Tibial nerve (tissue), 4 donors: ENCODE results near the gene ABCB9. TPM values are rescaled to one million over a fixed set of nuclear protein-coding genes. Genes with fewer than 3 reads are reported as not detected.

Experiments used
- DNase-seq, 2 donors: peaks; one replicate each; pipeline ENCODE4 v3.0.0-alpha.2; 2019; ENCODE audit warnings: low spot score in 2 of 2
- H3K27ac ChIP-seq, 4 donors: fragments of 200-600 bp; sonication (generic) in 3 of 4; one replicate each; pipeline ENCODE4 v1.5.1; 2017 to 2019; ENCODE audit warnings: mild to moderate bottlenecking in 1 of 4
- H3K27me3 ChIP-seq, 2 donors: fragments of 200-600 bp; sonication (generic) in 1 of 2; one replicate each; pipeline versions ENCODE4 v1.5.1 to v1.6.0; 2017 to 2019
- H3K36me3 ChIP-seq, 3 donors: fragments of 200-600 bp; sonication (generic); one replicate each; pipeline ENCODE4 v1.5.1; 2018 to 2019
- H3K4me1 ChIP-seq, 4 donors: fragments of 200-600 bp; sonication (generic) in 3 of 4; one replicate each; pipeline ENCODE4 v1.5.1; 2017 to 2019
- H3K4me3 ChIP-seq, 4 donors: fragments of 200-600 bp; sonication (generic) in 3 of 4; one replicate each; pipeline ENCODE4 v1.5.1; 2017 to 2019; ENCODE audit warnings: mild to moderate bottlenecking in 1 of 4, moderate library complexity in 1 of 4
- H3K9me3 ChIP-seq, 4 donors: fragments of 200-600 bp; sonication (generic) in 3 of 4; one replicate each; pipeline ENCODE4 v1.5.1; 2017 to 2019
- CTCF ChIP-seq, 5 experiments: fragments of 200-600 bp in 3 of 5; fragments of 450-650 bp in 2 of 5; sonication (generic) in 3 of 5; IDR thresholded peaks; one replicate each; pipeline ENCODE4 v1.5.1; 2016 to 2019; ENCODE audit warnings: antibody characterized with exemption in 5 of 5, mild to moderate bottlenecking in 3 of 5, moderate library complexity in 2 of 5
- EP300 ChIP-seq, 2 donors: sonication (generic); formaldehyde crosslinking; IDR thresholded peaks; one replicate each; pipeline ENCODE4 v1.6.1; 2017; ENCODE audit warnings: antibody characterized with exemption in 2 of 2, mild to moderate bottlenecking in 1 of 2
- POLR2A ChIP-seq, 2 donors: fragments of 450-650 bp; IDR thresholded peaks; one replicate each; pipeline ENCODE4 v1.6.1; 2017; ENCODE audit warnings: antibody characterized with exemption in 2 of 2, mild to moderate bottlenecking in 2 of 2, moderate library complexity in 2 of 2
- WGBS, 2 donors: methylation state at CpG; one replicate each; pipeline ENCODE4 v1.1.5; 2018; 5-methylcytosine and 5-hydroxymethylcytosine counted together
- total RNA-seq, 4 donors: library from RNA; depleted of rRNA; stranded (reverse); fragments of >200 nt; gene quantifications; one replicate each; pipeline ENCODE4 v1.1.0, GENCODE V29; 2016

ABCB9 gene
- total RNA-seq, 4 donors from 2014 or later, result 4.2 to 11.4 (median 6.0) TPM

- H3K4me3 ChIP-seq, result no peak overlapping the region
- 85 to 87% methylated on average over 19 to 21 of the region's 21 CpGs for WGBS, 2 donors
- no peaks in the 10 kb centered on the region for H3K9me3 ChIP-seq
- TF ChIP-seq CTCF (IDR thresholded peaks at IDR 0.05), result no peak
- TF ChIP-seq POLR2A (IDR thresholded peaks at IDR 0.05), result no peak
- TF ChIP-seq EP300 (IDR thresholded peaks at IDR 0.05), result no peak
- no peak overlapping the region for H3K27ac ChIP-seq
- peaks cover 0 to 24% (median 19%) of the 10 kb centered on the region in 4 donors for H3K4me1 ChIP-seq
- peaks cover 0 to 76% (median 0%) of the 10 kb centered on the region in 3 donors for H3K36me3 ChIP-seq
- DNase-seq, result no peak
- H3K27me3 ChIP-seq, result no peaks in the 10 kb centered on the region
Measured at GRCh38 chr12:122988612-122989212, 22.4 kb upstream of the ABCB9 start.

DNA sequence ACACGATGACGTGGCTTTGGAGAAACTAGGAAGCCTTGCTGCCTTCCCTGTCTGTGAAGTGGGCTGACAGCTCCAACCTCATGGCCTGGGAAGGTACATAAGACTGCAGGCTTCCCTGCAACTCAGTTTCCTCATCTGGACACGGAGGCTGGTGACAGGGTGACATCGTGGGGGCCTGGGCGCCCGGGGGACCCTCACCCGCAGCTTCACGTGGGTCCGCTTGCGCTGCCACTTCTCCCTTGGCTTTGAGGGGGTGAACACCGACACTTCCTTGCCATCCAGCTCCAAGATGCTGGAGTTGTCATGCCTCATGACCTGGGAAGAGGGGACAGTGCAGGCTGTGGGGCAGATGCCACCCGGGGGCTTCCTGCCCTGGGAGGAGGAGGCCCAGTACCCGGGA lies 21.8 kb upstream of the ABCB9 start:
- Histone ChIP-seq H3K4me1 (peaks cover 0 to 31% (median 26%) of the 10 kb centered on the region in 4 donors), H3K27me3 (no peaks in the 10 kb centered on the region), H3K4me3 (no peak overlapping the region), H3K9me3 (no peaks in the 10 kb centered on the region), H3K27ac (no peak overlapping the region), H3K36me3 (peaks cover 0 to 80% (median 0%) of the 10 kb centered on the region in 3 donors)
- DNase-seq, result no peak
- 88 to 89% methylated on average over 13 of the region's 13 CpGs for WGBS, 2 donors
- TF ChIP-seq CTCF (IDR thresholded peaks at IDR 0.05) (no peak), EP300 (IDR thresholded peaks at IDR 0.05) (no peak), POLR2A (IDR thresholded peaks at IDR 0.05) (no peak)

GRCh38 chr12:122987086-122987951 lies 21.1 kb upstream of the ABCB9 start:
- WGBS, 2 donors, result 83 to 93% methylated on average over 27 to 31 of the region's 39 CpGs
- no peak for DNase-seq
- H3K27me3 ChIP-seq, result no peaks in the 10 kb centered on the region
- H3K27ac ChIP-seq, result no peak overlapping the region
- H3K9me3 ChIP-seq, result no peaks in the 10 kb centered on the region
- peaks cover 0 to 82% (median 2%) of the 10 kb centered on the region in 3 donors for H3K36me3 ChIP-seq
- TF ChIP-seq POLR2A (IDR thresholded peaks at IDR 0.05) (no peak), EP300 (IDR thresholded peaks at IDR 0.05) (no peak), CTCF (IDR thresholded peaks at IDR 0.05) (no peak)
- H3K4me3 ChIP-seq, result no peak overlapping the region
- H3K4me1 ChIP-seq, result peaks cover 0 to 38% (median 33%) of the 10 kb centered on the region in 4 donors

- 94 to 96% methylated on average over 27 to 29 of the region's 40 CpGs for WGBS, 2 donors
- Histone ChIP-seq H3K4me3 (no peak overlapping the region), H3K27me3 (no peaks in the 10 kb centered on the region), H3K9me3 (no peaks in the 10 kb centered on the region), H3K36me3 (peaks cover 0 to 82% (median 2%) of the 10 kb centered on the region in 3 donors), H3K4me1 (peaks cover 0 to 48% (median 42%) of the 10 kb centered on the region in 4 donors), H3K27ac (peak overlapping the region in 1 of 4 donors; percentile 91)
- DNase-seq, result no peak
- TF ChIP-seq POLR2A (IDR thresholded peaks at IDR 0.05) (no peak), EP300 (IDR thresholded peaks at IDR 0.05) (no peak), CTCF (IDR thresholded peaks at IDR 0.05) (no peak)
Measured at GRCh38 chr12:122986258-122986871, 20.1 kb upstream of the ABCB9 start.
